ENCODE results near the gene FMN1.

FMN1 gene

GRCh38 chr15:33200903-33201302 lies 6.4 kb upstream of the FMN1 start:
- DNase-seq (ENCODE audit: low read depth): no peak

DNA sequence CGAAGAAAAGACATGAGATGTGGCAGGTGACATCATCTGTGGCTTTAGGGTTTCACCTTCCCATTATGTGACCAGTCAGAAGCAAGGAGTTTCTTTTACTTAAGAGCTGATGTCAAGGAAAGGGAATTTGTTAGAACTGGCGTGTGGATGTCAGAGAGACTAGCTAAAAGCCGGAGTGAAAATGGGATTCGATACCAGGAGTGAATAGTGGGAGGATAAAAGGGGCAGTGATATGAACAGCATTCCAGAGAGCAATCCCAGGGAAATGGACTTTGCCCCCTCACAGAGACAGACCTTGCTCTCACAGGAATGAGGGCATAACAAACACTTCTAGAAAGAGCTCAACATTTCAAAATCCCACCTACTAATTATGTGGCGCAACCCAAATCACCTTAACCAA lies 5.9 kb upstream of the FMN1 start:
- no peak for DNase-seq (ENCODE audit: low read depth)

DNA sequence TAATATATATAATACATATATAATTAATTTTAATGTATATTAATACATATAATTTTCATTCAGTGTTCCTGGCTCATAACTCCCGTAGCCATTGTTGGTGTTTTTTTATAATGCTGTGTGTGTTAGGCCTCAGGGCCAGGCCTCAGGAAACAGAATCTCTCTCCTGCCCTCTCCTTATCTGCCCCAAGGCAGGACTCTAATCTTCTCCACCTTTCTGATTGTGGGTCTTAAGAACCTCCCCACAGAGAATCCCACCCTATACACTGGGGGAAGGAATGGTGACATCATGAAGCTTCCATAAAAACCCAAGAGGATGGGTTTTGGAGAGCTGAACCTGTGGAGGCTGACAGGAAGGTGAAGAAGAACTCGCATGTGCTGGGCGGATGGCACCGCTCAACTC lies 4.0 kb upstream of the FMN1 start:
- no peak for DNase-seq (ENCODE audit: low read depth)

DNA sequence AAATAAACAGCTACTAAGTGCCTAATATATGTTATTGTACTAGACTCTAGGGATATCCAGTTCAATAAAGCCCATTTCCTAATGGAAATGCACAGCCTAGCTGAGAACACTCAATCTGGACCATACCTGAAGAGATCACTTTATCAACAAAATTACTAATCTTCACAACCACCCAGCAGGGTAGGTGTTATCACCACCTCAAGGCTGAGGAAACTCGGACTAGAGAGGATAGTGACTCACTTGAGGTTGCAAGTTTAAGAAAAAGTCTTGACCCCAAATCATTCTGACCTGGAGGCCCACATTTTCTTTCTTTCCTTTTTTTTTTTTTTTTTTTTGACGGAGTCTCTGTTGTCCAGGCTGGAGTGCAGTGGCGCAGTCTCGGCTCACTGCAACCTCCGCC lies 3.1 kb upstream of the FMN1 start:
- DNase-seq (ENCODE audit: low read depth): no peak

DNA sequence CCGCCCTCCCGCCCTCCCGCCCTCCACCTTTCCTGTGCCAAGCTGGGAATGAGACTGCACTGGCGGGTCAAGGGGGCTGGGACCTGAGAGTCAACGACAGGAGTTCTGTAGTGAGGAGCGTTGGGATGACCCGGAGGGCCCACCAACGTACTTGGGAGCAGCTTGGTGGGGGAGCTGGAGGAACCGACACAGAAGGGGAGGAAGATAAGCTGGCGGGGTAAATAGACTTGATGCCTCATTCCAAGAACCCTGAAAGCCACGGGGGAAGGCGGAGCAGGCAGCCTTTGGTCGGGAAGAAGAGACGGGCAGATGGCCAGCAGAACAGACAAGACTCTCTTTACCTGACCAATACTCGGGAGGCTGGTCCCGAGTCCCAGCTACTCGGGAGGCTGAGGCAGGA lies 277 bp downstream of the FMN1 start:
- DNase-seq (ENCODE audit: low read depth): no peak

- DNase-seq (ENCODE audit: low read depth): no peak
Observed at GRCh38 chr15:33191591-33191990, 2.9 kb downstream of the FMN1 start.

DNA sequence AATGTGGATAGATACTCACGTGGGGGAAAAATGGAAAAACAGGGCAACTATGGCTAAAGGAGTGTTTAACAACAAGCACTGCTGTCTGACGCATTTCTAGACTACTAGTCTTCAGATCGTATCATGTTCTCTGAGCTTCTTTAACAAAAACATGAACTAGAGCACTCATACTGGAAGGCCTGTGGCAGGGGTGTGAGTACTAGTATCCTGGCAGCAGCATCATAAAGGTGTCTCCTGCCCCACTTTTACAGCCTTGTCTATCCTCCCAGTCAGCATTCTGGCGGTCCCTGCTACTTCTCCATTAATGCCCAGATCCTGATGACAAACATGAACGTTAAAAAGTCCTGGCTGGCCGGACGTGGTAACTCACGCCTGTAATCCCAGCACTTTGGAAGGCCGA lies 4.0 kb downstream of the FMN1 start:
- no peak for DNase-seq (ENCODE audit: low read depth)

DNA sequence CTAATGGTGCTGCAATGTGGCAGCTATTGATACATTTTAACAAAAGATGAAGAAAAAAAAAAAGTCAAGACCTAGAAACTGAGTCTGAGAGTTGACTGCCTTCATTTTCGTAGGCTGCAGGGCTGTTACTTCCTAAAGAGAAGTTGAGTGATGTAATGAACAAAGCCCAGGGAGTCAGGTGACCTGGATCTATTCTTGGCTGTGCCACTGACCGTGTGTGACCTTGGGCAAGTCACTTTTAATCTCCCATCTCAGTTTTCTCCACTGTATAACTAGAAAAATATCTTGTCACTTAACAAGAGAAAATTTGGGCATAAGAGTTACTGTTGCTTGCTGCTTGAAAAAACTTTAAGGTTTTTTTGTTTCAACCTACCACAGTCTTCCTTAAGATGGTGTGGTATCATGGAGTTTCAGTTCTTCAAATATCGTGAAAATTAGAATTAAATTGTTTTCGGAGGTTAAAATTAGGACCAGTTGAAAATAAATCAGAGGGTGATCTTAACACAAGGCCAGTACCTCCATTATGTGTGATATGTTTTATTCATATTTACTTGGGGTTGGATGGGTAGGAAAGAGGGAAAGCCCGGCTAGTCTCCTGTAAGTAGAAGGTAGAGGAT lies 5.8 kb downstream of the FMN1 start:
- DNase-seq (ENCODE audit: low read depth): no peak

DNA sequence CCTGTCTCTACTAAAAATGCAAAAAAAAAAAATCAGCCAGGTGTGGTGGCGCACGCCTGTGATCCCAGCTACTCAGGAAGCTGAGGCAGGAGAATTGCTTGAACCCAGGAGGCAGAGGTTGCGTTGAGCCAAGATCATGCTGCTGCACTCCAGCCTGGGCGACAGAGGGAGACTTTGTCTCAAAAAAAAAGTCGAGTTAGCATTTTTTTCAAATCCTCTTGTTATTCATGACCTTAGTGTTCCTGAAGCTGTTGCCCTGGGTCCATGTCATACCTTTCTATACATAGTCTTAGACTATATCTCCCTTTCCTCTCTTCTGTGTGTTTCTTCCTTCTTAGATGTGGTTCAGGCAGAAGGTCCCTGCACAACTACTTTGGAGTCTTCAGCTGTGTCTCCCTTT lies 6.4 kb downstream of the FMN1 start:
- no peak for DNase-seq (ENCODE audit: low read depth)

DNA sequence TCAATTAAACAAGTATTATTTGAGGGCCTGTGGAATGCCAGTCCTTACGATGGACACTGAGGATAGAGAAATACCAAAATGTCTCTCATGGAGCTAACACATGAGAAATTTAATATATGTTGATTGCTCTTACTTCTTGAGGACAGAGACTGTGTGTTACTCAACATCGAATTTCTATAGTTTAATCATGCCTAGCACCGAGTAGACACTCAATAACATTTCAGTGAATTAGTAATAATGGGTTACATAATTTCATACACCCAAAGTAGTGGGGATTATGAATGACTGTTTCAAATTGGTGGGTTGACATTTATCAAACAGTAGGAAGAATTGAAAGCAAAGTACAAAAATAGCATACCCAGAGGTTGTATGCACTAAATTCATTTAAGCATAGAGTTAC lies 11.2 kb downstream of the FMN1 start:
- DNase-seq (ENCODE audit: low read depth): no peak

GRCh38 chr15:33182926-33183325 lies 11.6 kb downstream of the FMN1 start:
- DNase-seq (ENCODE audit: low read depth): no peak

DNA sequence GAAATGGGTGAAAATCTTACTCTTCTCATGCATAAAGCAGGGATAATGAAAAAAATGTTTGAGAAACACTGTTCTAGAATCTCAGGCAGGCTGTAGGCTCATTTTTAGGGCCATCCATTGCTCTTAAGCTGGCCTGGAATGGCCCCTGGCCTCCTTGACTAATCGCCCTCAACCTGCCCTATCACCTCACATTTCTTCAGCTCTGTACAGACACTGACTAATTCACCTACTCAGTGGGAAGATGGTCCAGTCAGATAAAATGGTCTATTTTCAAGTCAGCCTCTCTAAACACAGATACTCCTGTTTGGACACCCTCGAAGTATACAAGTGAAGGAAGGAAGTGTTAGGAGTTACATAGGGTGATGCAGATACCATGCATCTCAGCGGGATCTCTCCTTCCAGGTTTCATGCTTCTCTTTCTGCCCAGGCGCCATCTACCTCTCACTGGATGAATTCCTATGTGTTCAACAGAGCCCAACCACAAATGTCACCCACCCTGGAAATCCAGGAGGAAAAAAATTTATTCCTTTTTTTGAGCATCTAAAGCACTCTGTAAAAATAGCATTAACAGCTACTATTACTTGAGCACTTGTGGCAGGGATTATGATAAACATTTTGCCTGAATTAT lies 12.1 kb downstream of the FMN1 start:
- no peak for DNase-seq (ENCODE audit: low read depth)

GRCh38 chr15:33179874-33180273 lies 14.6 kb downstream of the FMN1 start:
- DNase-seq (ENCODE audit: low read depth): no peak

DNA sequence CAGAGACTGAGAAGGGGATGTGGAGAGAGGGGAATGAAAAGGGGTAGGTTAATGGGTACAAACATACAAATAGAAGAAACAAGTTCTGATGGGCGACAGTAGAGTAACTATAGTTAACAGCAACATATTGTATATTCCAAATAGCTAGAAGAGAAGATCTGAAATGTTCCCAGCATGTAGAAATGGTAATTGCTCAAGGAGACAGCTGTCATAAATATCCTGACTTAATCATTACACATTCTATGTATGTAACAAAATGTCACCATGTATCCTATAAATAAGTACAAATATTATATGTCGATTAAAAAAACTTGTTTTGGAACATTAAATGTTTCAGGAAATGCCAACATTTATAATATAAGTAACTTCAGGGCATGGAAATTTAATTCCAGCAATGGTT lies 23.3 kb downstream of the FMN1 start:
- no peak for DNase-seq (ENCODE audit: low read depth)

DNA sequence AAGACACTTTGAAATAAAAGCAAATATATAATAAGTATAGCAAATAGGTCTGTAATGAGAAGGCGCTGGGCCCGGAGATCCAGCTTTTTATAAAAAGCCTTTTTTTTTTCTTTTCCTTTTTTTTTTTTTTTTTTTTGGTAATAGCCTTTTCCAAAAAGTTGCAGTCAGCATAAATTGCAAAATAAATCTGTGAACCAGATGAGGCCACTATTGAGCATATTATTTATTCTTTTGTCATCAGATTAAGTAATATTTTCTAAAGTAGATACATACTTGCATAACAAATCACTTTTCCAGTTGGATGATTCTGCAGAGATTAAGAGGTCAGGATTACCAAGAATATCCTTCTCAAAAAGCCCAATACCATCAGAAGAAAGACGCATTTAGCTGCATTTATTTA lies 24.9 kb downstream of the FMN1 start:
- no peak for DNase-seq (ENCODE audit: low read depth)

DNA sequence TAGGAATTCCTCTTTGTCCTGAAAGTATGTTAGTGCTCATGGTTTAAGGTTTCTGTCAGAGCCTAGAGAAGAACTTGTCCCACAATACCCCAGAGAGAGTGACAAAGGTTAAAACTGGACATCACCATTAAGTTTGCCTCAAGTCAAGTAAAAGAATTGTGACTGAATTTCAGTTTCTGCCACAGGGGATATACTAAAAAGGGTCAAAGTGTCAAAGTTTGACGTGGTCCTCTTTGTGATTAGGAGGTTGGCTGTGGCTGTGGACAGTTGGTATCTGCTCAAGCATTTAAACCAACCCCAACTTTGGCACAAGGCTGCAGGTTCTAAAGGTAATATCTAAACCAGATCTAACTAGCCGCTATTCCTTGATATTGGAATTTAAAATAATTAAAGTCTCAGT lies 26.1 kb downstream of the FMN1 start:
- no peak for DNase-seq (ENCODE audit: low read depth)

- DNase-seq (ENCODE audit: low read depth): no peak
Observed at GRCh38 chr15:33163816-33164215, 30.7 kb downstream of the FMN1 start.

DNA sequence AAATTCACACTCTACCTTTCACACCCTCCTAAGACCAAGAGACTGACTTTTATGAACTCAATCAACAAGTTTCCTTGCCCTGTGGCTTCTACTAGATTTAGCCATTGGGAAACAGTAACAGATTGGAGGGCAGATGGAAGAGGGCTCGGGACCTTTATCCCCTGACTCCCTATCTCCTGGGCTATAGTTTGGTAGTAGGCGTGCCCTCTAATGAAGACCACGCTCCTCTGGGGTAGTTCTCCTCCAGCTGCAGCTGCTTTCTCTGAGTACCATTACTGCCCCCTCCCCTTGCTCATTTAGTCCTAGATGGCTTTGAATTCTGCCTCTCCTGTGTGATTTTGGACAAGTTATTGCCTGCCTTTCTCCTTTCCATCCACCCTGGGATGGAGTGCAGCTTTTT lies 33.3 kb downstream of the FMN1 start:
- no peak for DNase-seq (ENCODE audit: low read depth)

- no peak for DNase-seq (ENCODE audit: low read depth)
Observed at GRCh38 chr15:33160581-33161165, 33.8 kb downstream of the FMN1 start.

- DNase-seq (ENCODE audit: low read depth): no peak
Observed at GRCh38 chr15:33159726-33160453, 34.6 kb downstream of the FMN1 start.

GRCh38 chr15:33158366-33158765 lies 36.1 kb downstream of the FMN1 start:
- DNase-seq (ENCODE audit: low read depth): no peak

GRCh38 chr15:33157371-33158037 lies 37.0 kb downstream of the FMN1 start:
- DNase-seq (ENCODE audit: low read depth): no peak
